Smooth muscle cell (in vitro differentiated cells): ENCODE results near the gene RAB23. TPM values are rescaled to one million over a fixed set of nuclear protein-coding genes. Genes with fewer than 3 reads are reported as not detected.

Experiments
- DNase-seq: peaks from one replicate; lab custom pipeline; 2025; ENCODE audit not compliant: unreplicated experiment; lab: John Stamatoyannopoulos, UW
- H2AFZ ChIP-seq: fragments of 200-600 bp; sonication (generic); 2 replicates; pipeline ENCODE4 v1.6.0; 2016; ENCODE audit warnings: antibody characterized with exemption, low read depth, mild to moderate bottlenecking
- H3F3A ChIP-seq: fragments of 200-600 bp; sonication (generic); 2 replicates; pipeline ENCODE4 v1.6.0; 2017; ENCODE audit warnings: antibody characterized with exemption, low read depth
- H3K27ac ChIP-seq: fragments of 200-600 bp; sonication (generic); 2 replicates; pipeline ENCODE4 v1.5.1; 2016; ENCODE audit warnings: low read depth, mild to moderate bottlenecking
- H3K27me3 ChIP-seq: fragments of 200-600 bp; sonication (generic); 2 replicates; pipeline ENCODE4 v1.6.1; 2016; ENCODE audit warnings: low read depth, mild to moderate bottlenecking
- H3K36me3 ChIP-seq: fragments of 200-600 bp; sonication (generic); 2 replicates; pipeline ENCODE4 v1.5.1; 2016; ENCODE audit warnings: low read depth
- H3K4me1 ChIP-seq: fragments of 200-600 bp; sonication (generic); 2 replicates; pipeline ENCODE4 v1.5.1; 2016; ENCODE audit warnings: low read depth
- H3K4me2 ChIP-seq: fragments of 200-600 bp; sonication (generic); 2 replicates; pipeline ENCODE4 v1.6.0; 2016; ENCODE audit warnings: mild to moderate bottlenecking
- H3K4me3 ChIP-seq: fragments of 200-600 bp; sonication (generic); 2 replicates; pipeline ENCODE4 v1.5.1; 2016; ENCODE audit warnings: mild to moderate bottlenecking
- H3K79me2 ChIP-seq: fragments of 200-600 bp; sonication (generic); 2 replicates; pipeline ENCODE4 v1.6.0; 2016; ENCODE audit warnings: low read depth, mild to moderate bottlenecking
- H3K9ac ChIP-seq: fragments of 200-600 bp; sonication (generic); 2 replicates; pipeline ENCODE4 v1.6.0; 2016; ENCODE audit warnings: low read depth
- H3K9me3 ChIP-seq: fragments of 200-600 bp; sonication (generic); replicated peaks from 2 replicates; pipeline ENCODE4 v1.5.1; 2016; ENCODE audit warnings: low read depth
- H4K20me1 ChIP-seq: fragments of 200-600 bp; sonication (generic); 2 replicates; pipeline ENCODE4 v1.6.0; 2016; ENCODE audit warnings: low read depth
- CTCF ChIP-seq: fragments of 200-600 bp; sonication (generic); IDR thresholded peaks from 2 replicates; pipeline ENCODE4 v1.5.1; 2017; ENCODE audit warnings: borderline replicate concordance, mild to moderate bottlenecking, antibody characterized with exemption; ENCODE audit not compliant: insufficient read depth, poor library complexity, severe bottlenecking
- WGBS: methylation state at CpG from one replicate; pipeline ENCODE4 v1.1.7; 2016; ENCODE audit warnings: low lambda C conversion rate; 5-methylcytosine and 5-hydroxymethylcytosine counted together
- polyA plus RNA-seq: library from polyadenylated mRNA; unstranded; fragments of >200 nt; fragmentation: Nextera tagmentation; extraction: Ambion mirVana; gene quantifications from 2 replicates; pipeline ENCODE4 v1.2.1, GENCODE V29; 2016
- total RNA-seq: library from RNA; depleted of rRNA; stranded (reverse); fragments of >200 nt; gene quantifications from 2 replicates; pipeline ENCODE4 v1.2.3, GENCODE V29; 2014

Gene RAB23
- total and polyA plus RNA-seq, 2 experiments from 2014 or later: 51.4 to 95.3 TPM

DNA sequence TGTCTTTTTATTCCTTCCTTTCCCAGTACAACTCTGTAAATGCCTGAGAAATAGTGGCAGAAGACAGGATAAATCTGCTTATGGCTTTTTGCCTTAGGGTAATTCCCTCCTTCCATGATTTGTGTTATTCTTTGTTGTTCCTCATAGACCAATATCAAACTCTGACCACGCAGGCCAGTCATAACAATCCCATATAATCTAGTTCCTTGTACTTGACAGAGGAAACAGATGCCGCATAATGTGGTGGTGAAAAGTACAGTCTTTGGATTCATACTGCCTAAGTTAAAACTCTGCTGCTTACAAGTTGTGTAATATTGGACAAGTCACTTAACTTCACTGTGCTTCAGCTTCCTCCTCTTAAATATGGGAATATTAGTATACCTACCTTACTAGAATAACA lies 58.2 kb downstream of the RAB23 start:
- TF ChIP-seq CTCF: no peak
- Histone ChIP-seq H4K20me1 (no peaks in the 10 kb centered on the region), H3K9me3 (no peaks in the 10 kb centered on the region), H3K4me2 (no peak overlapping the region), H3K27me3 (no peaks in the 10 kb centered on the region), H3K4me1 (no peaks in the 10 kb centered on the region), H3K4me3 (no peak overlapping the region), H3K9ac (no peak overlapping the region), H2AFZ (no peak overlapping the region), H3K36me3 (peaks cover 8% of the 10 kb centered on the region), H3K79me2 (no peaks in the 10 kb centered on the region), H3K27ac (no peak overlapping the region), H3F3A (peaks cover 13% of the 10 kb centered on the region)
- 56% methylated on average over 2 of the region's 2 CpGs for WGBS
- DNase-seq: no peak

DNA sequence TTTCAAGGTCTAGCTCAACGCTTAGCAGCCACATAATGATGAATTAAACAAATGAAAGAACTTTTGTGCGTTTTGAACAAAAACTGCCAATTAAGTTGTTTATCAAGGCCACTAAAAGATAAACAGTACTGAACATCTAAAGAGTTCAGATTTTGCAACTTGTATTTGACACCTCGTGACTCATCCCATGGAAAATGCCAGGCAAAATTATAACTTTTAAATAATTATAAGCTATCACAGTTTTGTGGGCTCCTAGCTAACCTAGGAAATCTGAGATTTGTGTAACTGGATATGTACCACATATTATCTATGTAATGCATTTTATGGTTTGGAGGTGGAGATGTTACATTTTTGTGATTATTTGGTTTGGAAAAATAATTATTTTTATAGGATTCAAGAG lies 59.6 kb downstream of the RAB23 start:
- WGBS: 39% methylated on average over 3 of the region's 3 CpGs
- Histone ChIP-seq H3K36me3 (peaks cover 8% of the 10 kb centered on the region), H3K79me2 (no peaks in the 10 kb centered on the region), H3K4me1 (no peaks in the 10 kb centered on the region), H3K27ac (peak overlapping the region; percentile 59), H4K20me1 (no peaks in the 10 kb centered on the region), H2AFZ (no peak overlapping the region), H3F3A (peaks cover 10% of the 10 kb centered on the region), H3K9me3 (no peaks in the 10 kb centered on the region), H3K9ac (no peak overlapping the region), H3K4me3 (no peak overlapping the region), H3K4me2 (peak overlapping the region; percentile 56), H3K27me3 (no peaks in the 10 kb centered on the region)
- DNase-seq: no peak
- TF ChIP-seq CTCF: no peak

- Histone ChIP-seq H3K4me1 (no peaks in the 10 kb centered on the region), H3K27me3 (no peaks in the 10 kb centered on the region), H3K4me3 (no peak overlapping the region), H3K79me2 (no peaks in the 10 kb centered on the region), H4K20me1 (no peaks in the 10 kb centered on the region), H3K27ac (peak overlapping the region; percentile 59), H3F3A (peaks cover 10% of the 10 kb centered on the region), H3K4me2 (peak overlapping the region; percentile 56), H3K9ac (no peak overlapping the region), H2AFZ (no peak overlapping the region), H3K9me3 (no peaks in the 10 kb centered on the region), H3K36me3 (peaks cover 8% of the 10 kb centered on the region)
- 24% methylated on average over 2 of the region's 2 CpGs for WGBS
- DNase-seq: no peak
- TF ChIP-seq CTCF: no peak
Measured at GRCh38 chr6:57162028-57162427, 60.1 kb downstream of the RAB23 start.

- DNase-seq: no peak
- Histone ChIP-seq H4K20me1 (no peaks in the 10 kb centered on the region), H3K36me3 (no peaks in the 10 kb centered on the region), H3K79me2 (no peaks in the 10 kb centered on the region), H3K4me1 (no peaks in the 10 kb centered on the region), H3K9me3 (no peaks in the 10 kb centered on the region), H2AFZ (no peak overlapping the region), H3K27me3 (no peaks in the 10 kb centered on the region), H3K4me3 (no peak overlapping the region), H3K4me2 (no peak overlapping the region), H3F3A (peaks cover 10% of the 10 kb centered on the region), H3K27ac (peak overlapping the region; percentile 12), H3K9ac (no peak overlapping the region)
- WGBS: 91% methylated on average over 2 of the region's 2 CpGs
- TF ChIP-seq CTCF: no peak
Measured at GRCh38 chr6:57159127-57159526, 63.0 kb downstream of the RAB23 start.
